KMS-11 (cell line): ENCODE data around the gene ADGRV1.

Source experiments
- H2AFZ ChIP-seq: fragments of 200-600 bp; sonication (generic); 2 replicates; pipeline ENCODE4 v1.6.1; 2016; ENCODE audit warnings: antibody characterized with exemption, mixed run types, low read depth
- H3K27ac ChIP-seq: fragments of 200-600 bp; sonication (generic); 2 replicates; pipeline ENCODE4 v1.6.1; 2016; ENCODE audit warnings: mild to moderate bottlenecking, mixed run types
- H3K27me3 ChIP-seq: fragments of 200-600 bp; sonication (generic); 2 replicates; pipeline ENCODE4 v1.6.1; 2017; ENCODE audit warnings: mild to moderate bottlenecking, low read depth, mixed run types, moderate library complexity; ENCODE audit not compliant: insufficient read depth
- H3K36me3 ChIP-seq: fragments of 200-600 bp; sonication (generic); 2 replicates; pipeline ENCODE4 v1.6.1; 2017; ENCODE audit warnings: mild to moderate bottlenecking, mixed run types; ENCODE audit not compliant: insufficient read depth
- H3K4me1 ChIP-seq: fragments of 200-600 bp; sonication (generic); 2 replicates; pipeline ENCODE4 v1.6.1; 2016; ENCODE audit warnings: mild to moderate bottlenecking, low read depth, mixed run types; ENCODE audit not compliant: poor library complexity, severe bottlenecking
- H3K4me2 ChIP-seq: fragments of 200-600 bp; sonication (generic); 2 replicates; pipeline ENCODE4 v1.7.0; 2016; ENCODE audit warnings: mild to moderate bottlenecking, mixed run types
- H3K4me3 ChIP-seq: fragments of 200-600 bp; sonication (generic); IDR thresholded peaks from 2 replicates; pipeline ENCODE4 v1.6.1; 2017; ENCODE audit warnings: low read depth, low read length, mixed read lengths; ENCODE audit not compliant: insufficient read depth
- H3K79me2 ChIP-seq: fragments of 200-600 bp; sonication (generic); 2 replicates; pipeline ENCODE4 v1.6.1; 2016; ENCODE audit warnings: low read depth, mixed run types; ENCODE audit not compliant: insufficient read depth
- H3K9ac ChIP-seq: fragments of 200-600 bp; sonication (generic); 2 replicates; pipeline ENCODE4 v1.6.1; 2016; ENCODE audit warnings: mild to moderate bottlenecking, mixed run types
- H4K20me1 ChIP-seq: fragments of 200-600 bp; sonication (generic); 2 replicates; pipeline ENCODE4 v1.6.1; 2016; ENCODE audit warnings: mild to moderate bottlenecking, mixed run types; ENCODE audit not compliant: insufficient read depth
- CTCF ChIP-seq: fragments of 200-600 bp; sonication (generic); conservative IDR thresholded peaks from 2 replicates; pipeline ENCODE4 v1.6.1; 2017; ENCODE audit warnings: low read depth, mild to moderate bottlenecking, antibody characterized with exemption, low read length, moderate library complexity, mixed read lengths

ADGRV1 gene

GRCh38 chr5:90902651-90903386 lies 344.2 kb downstream of the ADGRV1 start:
- Histone ChIP-seq H3K4me1 (no peaks in the 10 kb centered on the region), H3K27ac (no peak overlapping the region), H3K4me2 (no peak overlapping the region), H2AFZ (no peak overlapping the region), H3K27me3 (no peaks in the 10 kb centered on the region), H3K79me2 (no peaks in the 10 kb centered on the region), H3K9ac (no peak overlapping the region), H3K36me3 (no peaks in the 10 kb centered on the region), H4K20me1 (no peaks in the 10 kb centered on the region), H3K4me3 (no peak overlapping the region)
- no peak for TF ChIP-seq CTCF

GRCh38 chr5:90909101-90909503 lies 350.5 kb downstream of the ADGRV1 start:
- TF ChIP-seq CTCF = no peak
- Histone ChIP-seq H3K27ac (no peak overlapping the region), H3K9ac (no peak overlapping the region), H3K4me1 (no peaks in the 10 kb centered on the region), H3K4me2 (no peak overlapping the region), H4K20me1 (no peaks in the 10 kb centered on the region), H2AFZ (no peak overlapping the region), H3K36me3 (no peaks in the 10 kb centered on the region), H3K27me3 (no peaks in the 10 kb centered on the region), H3K79me2 (no peaks in the 10 kb centered on the region), H3K4me3 (no peak overlapping the region)

- no peaks in the 10 kb centered on the region for H4K20me1 ChIP-seq
- no peaks in the 10 kb centered on the region for H3K27me3 ChIP-seq
- no peak overlapping the region for H3K9ac ChIP-seq
- no peaks in the 10 kb centered on the region for H3K4me1 ChIP-seq
- no peak for TF ChIP-seq CTCF
- no peaks in the 10 kb centered on the region for H3K36me3 ChIP-seq
- H3K79me2 ChIP-seq = no peaks in the 10 kb centered on the region
- H3K4me2 ChIP-seq = no peak overlapping the region
- no peak overlapping the region for H3K4me3 ChIP-seq
- H3K27ac ChIP-seq = no peak overlapping the region
- no peak overlapping the region for H2AFZ ChIP-seq
These were observed 351.3 kb downstream of the ADGRV1 start for GRCh38 chr5:90909940-90910339.

- no peak overlapping the region for H3K4me2 ChIP-seq
- TF ChIP-seq CTCF = no peak
- H3K4me3 ChIP-seq = no peak overlapping the region
- H3K27ac ChIP-seq = no peak overlapping the region
- H3K36me3 ChIP-seq = no peaks in the 10 kb centered on the region
- no peak overlapping the region for H3K9ac ChIP-seq
- H4K20me1 ChIP-seq = no peaks in the 10 kb centered on the region
- H2AFZ ChIP-seq = no peak overlapping the region
- no peaks in the 10 kb centered on the region for H3K4me1 ChIP-seq
- H3K27me3 ChIP-seq = no peaks in the 10 kb centered on the region
- no peaks in the 10 kb centered on the region for H3K79me2 ChIP-seq
These were observed 352.6 kb downstream of the ADGRV1 start for GRCh38 chr5:90911169-90911568.
